ENCODE results near the gene TMEM217.

TMEM217 gene

GRCh38 chr6:37258405-37259105 lies 611 bp upstream of the TMEM217 start:
- Histone ChIP-seq H3K9me3 (ENCODE audit: control insufficient read depth, insufficient read depth, low read depth, low read length) (no peaks in the 10 kb centered on the region), H3K4me1 (ENCODE audit: control insufficient read depth, insufficient read depth, low read length) (peaks cover 7% of the 10 kb centered on the region; the same call in 1 of the 2 replicates), H3K36me3 (ENCODE audit: control insufficient read depth in 2 of 2, insufficient read depth in 1 of 2, low read length in 2 of 2) (no peaks in the 10 kb centered on the region; a peak in 1 of 3 replicates), H3K27ac (ENCODE audit: extremely low read depth, low read depth, low read length) (peak overlapping the region; percentile 85), H3K4me3 (ENCODE audit: low read depth, low read length) (peak overlapping the region; percentile 66)
- ChIA-PET POLR2A (interaction anchor here (0.7 to 4.3 kb wide), 11 partner anchors 8 to 98 kb away, joined by 3 to 27 read pairs (median 9); no protein-coding TSS in a partner anchor), CTCF (interaction anchor here (0.5 to 1.5 kb wide), 7 partner anchors 11 to 67 kb away, joined by 3 to 7 read pairs (median 4); no protein-coding TSS in a partner anchor)
- TF ChIP-seq IKZF3 (tag by site-specific recombination; IDR thresholded peaks at IDR 0.05) (peak; percentile 8; the same call in 1 of the 2 replicates), ZNF223 (tag by site-specific recombination; IDR thresholded peaks at IDR 0.05) (peak; percentile 53; the same call in 1 of the 2 replicates), ZBTB48 (tag by site-specific recombination; IDR thresholded peaks at IDR 0.05) (peak; percentile 35; the same call in 1 of the 2 replicates), ZNF2 (tag by site-specific recombination; IDR thresholded peaks at IDR 0.05) (no peak), OVOL3 (tag by site-specific recombination; IDR thresholded peaks at IDR 0.05) (no peak), ZSCAN18 (tag by site-specific recombination; IDR thresholded peaks at IDR 0.05) (no peak), GLIS2 (tag by site-specific recombination; IDR thresholded peaks at IDR 0.05) (peak; percentile 30; the same call in 1 of the 2 replicates)

- CTCF ChIA-PET = interaction anchor here (0.7 to 1.9 kb wide), 7 partner anchors 15 to 69 kb away, joined by 3 to 8 read pairs (median 4); no protein-coding TSS in a partner anchor
- Histone ChIP-seq H3K4me3 (ENCODE audit: low read depth, low read length) (peak overlapping the region; percentile 66), H3K27ac (ENCODE audit: extremely low read depth, low read depth, low read length) (no peak overlapping the region), H3K9me3 (ENCODE audit: control insufficient read depth, insufficient read depth, low read depth, low read length) (no peaks in the 10 kb centered on the region), H3K36me3 (ENCODE audit: control insufficient read depth in 2 of 2, insufficient read depth in 1 of 2, low read length in 2 of 2) (no peaks in the 10 kb centered on the region; a peak in 1 of 3 replicates), H3K4me1 (ENCODE audit: control insufficient read depth, insufficient read depth, low read length) (peaks cover 3% of the 10 kb centered on the region; the same call in 1 of the 2 replicates)
- TF ChIP-seq ZNF624 (tag by site-specific recombination; IDR thresholded peaks at IDR 0.05) (no peak), HOXD13 (CRISPR knock-in tag; IDR thresholded peaks at IDR 0.05; ENCODE audit: borderline replicate concordance) (no peak), ZNF501 (tag by site-specific recombination; IDR thresholded peaks at IDR 0.05) (no peak), ZBTB7A (tag by site-specific recombination; IDR thresholded peaks at IDR 0.05; ENCODE audit: low read depth) (no peak), PRDM10 (tag by site-specific recombination; IDR thresholded peaks at IDR 0.05) (peak; percentile 93), ZNF391 (tag by site-specific recombination; IDR thresholded peaks at IDR 0.05; ENCODE audit: borderline replicate concordance, low read depth) (no peak), ZNF596 (tag by site-specific recombination; IDR thresholded peaks at IDR 0.05) (no peak), ZNF366 (tag by site-specific recombination; conservative IDR thresholded peaks at IDR 0.05) (peak; percentile 73), REST (tag by site-specific recombination; IDR thresholded peaks at IDR 0.05) (no peak), ZNF518A (tag by site-specific recombination; conservative IDR thresholded peaks at IDR 0.05; ENCODE audit: low read depth) (no peak), ZNF76 (tag by site-specific recombination; IDR thresholded peaks at IDR 0.05; ENCODE audit: borderline replicate concordance, low read depth) (no peak), ZIC2 (tag by site-specific recombination; IDR thresholded peaks at IDR 0.05) (no peak), ZNF133 (tag by site-specific recombination; IDR thresholded peaks at IDR 0.05) (no peak)
- POLR2A ChIA-PET = interaction anchor here (0.5 to 4.3 kb wide), 22 partner anchors 9 to 1942 kb away, joined by 3 to 27 read pairs (median 4); partner anchors contain the start of gene MTCH1
Measured at GRCh38 chr6:37257320-37257633, 667 bp downstream of the TMEM217 start.
